PFSK-1 (cell line): ENCODE data around the gene IPO7.

Source experiments
- FOXP2 ChIP-seq: optimal IDR thresholded peaks from 2 replicates; pipeline ENCODE3; 2011; ENCODE audit warnings: borderline replicate concordance, control low read depth, inconsistent platforms; ENCODE audit not compliant: insufficient read depth; ENCODE audit errors: extremely low read length, extremely low read depth
- POLR2AphosphoS5 ChIP-seq: IDR thresholded peaks from 2 replicates; pipeline ENCODE4 v1.6.1; 2012; ENCODE audit warnings: low read depth, mild to moderate bottlenecking, control low read depth, low read length, moderate library complexity
- SIN3A ChIP-seq: IDR thresholded peaks from 2 replicates; pipeline ENCODE4 v1.6.1; 2012; ENCODE audit warnings: mild to moderate bottlenecking, low read length, moderate library complexity, borderline replicate concordance; ENCODE audit not compliant: insufficient read depth
- TAF1 ChIP-seq: IDR thresholded peaks from 2 replicates; pipeline ENCODE4 v1.6.1; 2012; ENCODE audit warnings: low read length, control low read depth, borderline replicate concordance; ENCODE audit not compliant: insufficient read depth
- TF ChIP-seq, protein P1 (sequence below), 2 experiments: IDR thresholded peaks; 2 replicates each; pipeline versions ENCODE4 v1.6.1 to v1.8.0; 2011 to 2012; ENCODE audit warnings: low read depth in 2 of 2, low read length in 2 of 2, control low read depth in 1 of 2, inconsistent platforms in 1 of 2, mild to moderate bottlenecking in 1 of 2, moderate library complexity in 1 of 2; ENCODE audit not compliant: insufficient read depth in 1 of 2

The IPO7 gene

GRCh38 chr11:9470765-9471164 is 86.3 kb downstream of the IPO7 start:
- TF ChIP-seq FOXP2 = no peak
- TF ChIP-seq POLR2AphosphoS5 = no peak
- no peak for TF ChIP-seq TAF1
- TF ChIP-seq SIN3A = no peak
- TF ChIP-seq, protein P1, sequence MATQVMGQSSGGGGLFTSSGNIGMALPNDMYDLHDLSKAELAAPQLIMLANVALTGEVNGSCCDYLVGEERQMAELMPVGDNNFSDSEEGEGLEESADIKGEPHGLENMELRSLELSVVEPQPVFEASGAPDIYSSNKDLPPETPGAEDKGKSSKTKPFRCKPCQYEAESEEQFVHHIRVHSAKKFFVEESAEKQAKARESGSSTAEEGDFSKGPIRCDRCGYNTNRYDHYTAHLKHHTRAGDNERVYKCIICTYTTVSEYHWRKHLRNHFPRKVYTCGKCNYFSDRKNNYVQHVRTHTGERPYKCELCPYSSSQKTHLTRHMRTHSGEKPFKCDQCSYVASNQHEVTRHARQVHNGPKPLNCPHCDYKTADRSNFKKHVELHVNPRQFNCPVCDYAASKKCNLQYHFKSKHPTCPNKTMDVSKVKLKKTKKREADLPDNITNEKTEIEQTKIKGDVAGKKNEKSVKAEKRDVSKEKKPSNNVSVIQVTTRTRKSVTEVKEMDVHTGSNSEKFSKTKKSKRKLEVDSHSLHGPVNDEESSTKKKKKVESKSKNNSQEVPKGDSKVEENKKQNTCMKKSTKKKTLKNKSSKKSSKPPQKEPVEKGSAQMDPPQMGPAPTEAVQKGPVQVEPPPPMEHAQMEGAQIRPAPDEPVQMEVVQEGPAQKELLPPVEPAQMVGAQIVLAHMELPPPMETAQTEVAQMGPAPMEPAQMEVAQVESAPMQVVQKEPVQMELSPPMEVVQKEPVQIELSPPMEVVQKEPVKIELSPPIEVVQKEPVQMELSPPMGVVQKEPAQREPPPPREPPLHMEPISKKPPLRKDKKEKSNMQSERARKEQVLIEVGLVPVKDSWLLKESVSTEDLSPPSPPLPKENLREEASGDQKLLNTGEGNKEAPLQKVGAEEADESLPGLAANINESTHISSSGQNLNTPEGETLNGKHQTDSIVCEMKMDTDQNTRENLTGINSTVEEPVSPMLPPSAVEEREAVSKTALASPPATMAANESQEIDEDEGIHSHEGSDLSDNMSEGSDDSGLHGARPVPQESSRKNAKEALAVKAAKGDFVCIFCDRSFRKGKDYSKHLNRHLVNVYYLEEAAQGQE (IDR thresholded peaks at IDR 0.05; ENCODE audit: insufficient read depth in 1 of 2, low read depth in 2 of 2, low read length in 2 of 2) = no peak

- TF ChIP-seq POLR2AphosphoS5 (no peak), SIN3A (no peak), TAF1 (no peak), FOXP2 (no peak)
- TF ChIP-seq, protein P1 (IDR thresholded peaks at IDR 0.05; ENCODE audit: insufficient read depth in 1 of 2, low read depth in 2 of 2, low read length in 2 of 2) = no peak
These were observed 89.0 kb downstream of the IPO7 start for GRCh38 chr11:9473408-9473807.

DNA sequence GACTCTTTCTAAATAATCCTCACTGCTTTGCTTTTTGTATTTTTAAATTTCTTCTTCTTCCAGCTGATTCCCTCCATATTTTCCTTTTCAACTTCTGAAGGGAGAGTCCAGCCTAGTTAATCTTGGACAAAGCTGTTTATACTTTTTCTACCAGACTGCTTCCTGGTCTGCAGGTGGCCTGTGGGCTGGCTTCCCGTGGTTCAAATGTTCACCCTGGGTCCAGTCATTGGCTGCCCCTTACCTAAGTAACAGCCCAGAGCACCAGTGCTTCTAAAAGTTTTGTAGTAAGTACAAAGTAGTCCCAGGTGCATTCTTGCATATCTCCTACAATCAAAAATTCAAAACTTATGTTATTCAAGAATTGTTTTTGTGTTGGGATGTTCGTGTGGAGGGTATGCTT is 95.4 kb downstream of the IPO7 start:
- TF ChIP-seq FOXP2 (no peak), SIN3A (no peak), TAF1 (no peak), POLR2AphosphoS5 (no peak)
- TF ChIP-seq, protein P1 (IDR thresholded peaks at IDR 0.05; ENCODE audit: insufficient read depth in 1 of 2, low read depth in 2 of 2, low read length in 2 of 2) = no peak

DNA sequence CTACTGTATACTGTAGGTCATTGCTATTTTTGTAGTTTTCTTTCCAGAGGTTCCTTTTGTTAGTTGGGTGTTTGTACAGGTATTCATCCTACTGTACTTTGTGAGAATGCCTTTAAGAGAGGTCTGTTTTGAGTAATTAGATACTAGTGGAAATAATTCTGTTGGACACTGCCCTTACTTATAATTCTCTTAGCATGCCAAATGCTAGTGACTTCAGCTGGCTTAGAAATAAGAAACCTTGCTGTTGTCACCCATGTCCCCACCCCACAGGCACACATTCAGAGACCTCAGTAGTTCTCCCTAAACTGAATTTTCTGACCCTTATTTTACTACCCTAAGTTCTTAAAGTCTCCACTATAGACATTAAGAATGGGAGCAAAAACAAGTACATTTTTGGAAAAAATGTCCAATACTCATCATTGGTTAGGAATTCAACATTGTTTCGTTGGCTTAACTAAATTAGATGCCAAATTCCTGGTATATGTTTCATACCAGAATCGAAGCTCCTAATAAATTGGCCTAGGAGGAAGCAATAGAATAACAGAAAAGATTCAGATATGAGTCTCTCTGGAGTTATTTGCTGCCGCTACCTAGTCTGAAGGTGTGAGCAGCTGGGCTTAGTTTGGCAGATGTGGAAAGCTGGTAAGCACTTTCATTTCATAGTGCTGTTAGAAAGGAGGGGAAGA is 104.8 kb downstream of the IPO7 start:
- TF ChIP-seq SIN3A (no peak), FOXP2 (no peak), POLR2AphosphoS5 (no peak), TAF1 (no peak)
- TF ChIP-seq, protein P1 (IDR thresholded peaks at IDR 0.05; ENCODE audit: insufficient read depth in 1 of 2, low read depth in 2 of 2, low read length in 2 of 2) = no peak

GRCh38 chr11:9490376-9490775 is 105.9 kb downstream of the IPO7 start:
- TF ChIP-seq POLR2AphosphoS5 (no peak), TAF1 (no peak), FOXP2 (no peak), SIN3A (no peak)
- TF ChIP-seq, protein P1 (IDR thresholded peaks at IDR 0.05; ENCODE audit: insufficient read depth in 1 of 2, low read depth in 2 of 2, low read length in 2 of 2) = no peak
